GM12892 (cell line): ENCODE data around the gene WDR81.

Source experiments
- POLR2A ChIP-seq: IDR thresholded peaks from 2 replicates; pipeline ENCODE4 v1.6.1; 2011; ENCODE audit warnings: low read depth, low read length, control low read depth
- POLR2AphosphoS5 ChIP-seq: IDR thresholded peaks from 2 replicates; pipeline ENCODE4 v1.6.1; 2011; ENCODE audit warnings: low read depth, low read length, control low read depth
- TAF1 ChIP-seq: IDR thresholded peaks from 2 replicates; pipeline ENCODE4 v1.6.1; 2011; ENCODE audit warnings: low read depth, mild to moderate bottlenecking, control low read depth, low read length, borderline replicate concordance

- TF ChIP-seq TAF1 = no peak
- no peak for TF ChIP-seq POLR2A
- no peak for TF ChIP-seq POLR2AphosphoS5
Measured at GRCh38 chr17:1742371-1743087, 18.0 kb downstream of the WDR81 start, which contains the start of gene SERPINF2.
